Ovary (tissue), 9 donors: Measurements from ENCODE around the gene ALDH7A1. TPM values are rescaled to one million over a fixed set of nuclear protein-coding genes. Genes with fewer than 3 reads are reported as not detected.
A peak's percentile ranks its signal among the peaks of the same experiment; 100 is the strongest.

Experiments used
- DNase-seq, 5 donors: peaks; one replicate each; pipeline ENCODE4 v3.0.0-alpha.2; 2019 to 2020
- H3K27ac ChIP-seq, 2 donors: fragments of 200-600 bp; one replicate each; pipeline versions ENCODE4 v1.5.1 to v1.8.0; 2019 to 2022
- H3K27me3 ChIP-seq: fragments of 200-600 bp; one replicate; pipeline ENCODE4 v1.8.0; 2022
- H3K36me3 ChIP-seq: fragments of 200-600 bp; sonication (generic); one replicate; pipeline ENCODE4 v1.5.1; 2019
- H3K4me1 ChIP-seq: one replicate; pipeline ENCODE4 v1.8.1; 2013; ENCODE audit warnings: mild to moderate bottlenecking, moderate library complexity; ENCODE audit not compliant: insufficient read depth
- H3K4me3 ChIP-seq: fragments of 200-600 bp; sonication (generic); one replicate; pipeline ENCODE4 v1.5.1; 2017
- H3K9me3 ChIP-seq, 2 donors: fragments of 200-600 bp in 1 of 2; sonication (generic) in 1 of 2; one replicate each; pipeline versions ENCODE4 v1.5.1 to v1.8.1; 2013 to 2019; ENCODE audit warnings: mild to moderate bottlenecking in 1 of 2, moderate library complexity in 1 of 2
- CTCF ChIP-seq, 3 donors: fragments of 450-650 bp in 2 of 3; fragments of 200-600 bp in 1 of 3; IDR thresholded peaks; one replicate each; pipeline versions ENCODE4 v1.5.1 to v1.8.0; 2016 to 2022; ENCODE audit warnings: antibody characterized with exemption in 3 of 3, mild to moderate bottlenecking in 1 of 3
- EP300 ChIP-seq: sonication (generic); formaldehyde crosslinking; IDR thresholded peaks from one replicate; pipeline ENCODE4 v1.6.1; 2017; ENCODE audit warnings: antibody characterized with exemption
- POLR2A ChIP-seq: fragments of 450-650 bp; IDR thresholded peaks from one replicate; pipeline ENCODE4 v1.6.1; 2017; ENCODE audit warnings: antibody characterized with exemption, mild to moderate bottlenecking, moderate library complexity
- WGBS, 3 donors: extraction: QIAGEN DNeasy Blood & Tissue Kit in 1 of 3; methylation state at CpG; one replicate each; pipeline versions ENCODE4 v1.1.5 to v1.1.7; 2013 to 2017; 5-methylcytosine and 5-hydroxymethylcytosine counted together
- intact Hi-C, 4 donors: fragments of 100-400 bp; cut with DNase I; formaldehyde crosslinking; loops; one replicate each; pipeline versions ENCODE4 v1.11.0 to v1.15.1; 2022 to 2023
- polyA plus RNA-seq, 2 donors: library from polyadenylated mRNA; stranded (reverse); fragments of 200-250 nt in 1 of 2; fragments of 350-450 nt in 1 of 2; fragmentation: Illumina TruSeq in 1 of 2; extraction: RNeasy Lipid Tissue Mini Kit (QIAGEN cat#74804) in 1 of 2; gene quantifications; one replicate each; pipeline ENCODE4 v1.2.3, GENCODE V29; 2013 to 2014
- total RNA-seq, 7 donors: library from RNA; depleted of rRNA in 2 of 7; stranded (reverse); fragments of >200 nt in 2 of 7; fragmentation: NEBNext Ultra II Directional in 3 of 7; extraction: Animal tissue kit (Norgen Biotek cat#: 25700) in 3 of 7; gene quantifications; one replicate each; pipeline versions ENCODE4 v1.1.0 to v1.2.4, GENCODE V29; 2016 to 2023
- donor health status: DM: no; HTN: no; CAD: no; lungs with moderate emphysema.
- donor health status: DM: no; HTN: no; CAD: no.
- donor health status: Bipolar disorder and iron deficiency.
- donor health status: DM: yes; HTN: yes; CAD: no.
- donor health status: DM: no; HTN: no; CAD: no.
- donor health status: DM: yes; HTN: yes; CAD: no.

Gene ALDH7A1
- total and polyA plus RNA-seq, 9 donors = 28.3 to 161 (median 99.2) TPM

GRCh38 chr5:126635585-126635984, 40.6 kb upstream of the ALDH7A1 start:
- Histone ChIP-seq H3K4me3 (no peak overlapping the region), H3K9me3 (no peaks in the 10 kb centered on the region), H3K27me3 (no peaks in the 10 kb centered on the region), H3K36me3 (no peaks in the 10 kb centered on the region), H3K4me1 (no peaks in the 10 kb centered on the region), H3K27ac (no peak overlapping the region)
- no peak for TF ChIP-seq CTCF (IDR thresholded peaks at IDR 0.05)
- TF ChIP-seq EP300 = no peak
- TF ChIP-seq POLR2A = no peak
- no peak for DNase-seq
- 83 to 94% (median 93%) methylated on average over 3 of the region's 3 CpGs for WGBS, 3 donors
- intact Hi-C loops = no loop called here

DNA sequence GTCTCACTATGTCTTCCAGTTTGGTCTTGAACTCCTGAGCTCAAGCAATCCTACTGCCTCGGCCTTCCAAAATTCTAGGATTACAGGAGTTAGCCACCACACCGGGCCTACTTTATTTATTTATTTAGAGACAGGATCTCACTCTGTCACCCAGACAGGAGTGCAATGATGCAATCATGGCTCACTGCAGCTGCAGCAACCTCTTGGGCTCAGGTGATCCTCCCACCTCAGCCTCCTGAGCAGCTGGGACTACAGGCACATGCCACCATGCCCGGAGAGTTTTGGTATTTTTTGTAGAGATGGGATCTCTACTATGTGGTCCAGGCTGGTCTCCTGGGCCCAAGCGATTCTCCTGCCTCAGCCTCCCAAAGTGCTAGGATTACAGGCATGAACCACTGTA, 38.5 kb upstream of the ALDH7A1 start:
- Histone ChIP-seq H3K36me3 (no peaks in the 10 kb centered on the region), H3K27me3 (no peaks in the 10 kb centered on the region), H3K9me3 (no peaks in the 10 kb centered on the region), H3K27ac (no peak overlapping the region), H3K4me3 (no peak overlapping the region), H3K4me1 (no peaks in the 10 kb centered on the region)
- intact Hi-C loops = no loop called here
- TF ChIP-seq POLR2A = no peak
- no peak for TF ChIP-seq CTCF (IDR thresholded peaks at IDR 0.05)
- no peak for TF ChIP-seq EP300
- DNase-seq = no peak
- 93 to 96% (median 94%) methylated on average over 4 of the region's 4 CpGs for WGBS, 3 donors

GRCh38 chr5:126631920-126632319, 36.9 kb upstream of the ALDH7A1 start:
- TF ChIP-seq CTCF (IDR thresholded peaks at IDR 0.05) (no peak), EP300 (no peak), POLR2A (no peak)
- H3K27me3 ChIP-seq = no peaks in the 10 kb centered on the region
- no peaks in the 10 kb centered on the region for H3K9me3 ChIP-seq
- no peak overlapping the region for H3K4me3 ChIP-seq
- no peaks in the 10 kb centered on the region for H3K36me3 ChIP-seq
- WGBS, 3 donors = 50 to 68% (median 51%) methylated on average over 3 of the region's 3 CpGs
- no peaks in the 10 kb centered on the region for H3K4me1 ChIP-seq
- intact Hi-C loops = no loop called here
- no peak overlapping the region for H3K27ac ChIP-seq
- no peak for DNase-seq

- Histone ChIP-seq H3K36me3 (no peaks in the 10 kb centered on the region), H3K4me3 (no peak overlapping the region), H3K4me1 (peaks cover 1% of the 10 kb centered on the region), H3K27me3 (no peaks in the 10 kb centered on the region), H3K27ac (no peak overlapping the region), H3K9me3 (no peaks in the 10 kb centered on the region)
- 92 to 93% (median 93%) methylated on average over 11 of the region's 11 CpGs for WGBS, 3 donors
- no peak for TF ChIP-seq CTCF (IDR thresholded peaks at IDR 0.05)
- TF ChIP-seq POLR2A = no peak
- TF ChIP-seq EP300 = no peak
- intact Hi-C loops = no loop called here
- DNase-seq = no peak
Measured at GRCh38 chr5:126628102-126628501, 33.1 kb upstream of the ALDH7A1 start.

DNA sequence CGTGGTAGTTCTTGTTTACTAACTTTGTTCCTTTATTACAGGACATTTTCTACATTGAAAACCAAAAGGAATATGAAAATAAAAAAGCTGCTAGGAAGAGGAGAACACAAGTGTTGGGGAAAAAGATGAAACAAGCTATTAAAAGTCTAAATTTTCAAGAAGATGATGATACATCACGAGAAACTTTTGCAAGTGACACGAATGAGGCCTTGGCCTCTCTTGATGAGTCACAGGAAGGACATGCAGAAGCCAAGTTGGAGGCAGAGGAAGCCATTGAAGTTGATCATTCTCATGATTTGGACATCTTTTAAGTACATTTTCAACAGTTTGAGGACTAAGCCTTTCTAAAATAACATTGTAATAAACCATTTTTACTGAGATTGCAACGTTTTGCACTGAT, 29.5 kb upstream of the ALDH7A1 start:
- H3K9me3 ChIP-seq = no peaks in the 10 kb centered on the region
- WGBS, 3 donors = 8 to 13% (median 8%) methylated on average over 4 of the region's 4 CpGs
- DNase-seq = peak in 2 of 5 donors; percentile 20 to 33
- TF ChIP-seq POLR2A = no peak
- no peak for TF ChIP-seq CTCF (IDR thresholded peaks at IDR 0.05)
- TF ChIP-seq EP300 = no peak
- H3K27ac ChIP-seq = peak overlapping the region in 1 of 2 donors; percentile 13
- intact Hi-C loops = no loop called here
- no peaks in the 10 kb centered on the region for H3K36me3 ChIP-seq
- H3K4me1 ChIP-seq = peaks cover 1% of the 10 kb centered on the region
- H3K4me3 ChIP-seq = no peak overlapping the region
- H3K27me3 ChIP-seq = no peaks in the 10 kb centered on the region
